Activated CD4-positive, alpha-beta T cell treated with anti-CD3 and anti-CD28 coated beads for 36 hours (primary cell): ENCODE results near the gene ZNF525. TPM values are rescaled to one million over a fixed set of nuclear protein-coding genes. Genes with fewer than 3 reads are reported as not detected.
A peak's percentile ranks its signal among the peaks of the same experiment; 100 is the strongest.
"Not testable (repeated sequence)": the region's sequence is repeated elsewhere in the genome, so short reads cannot be mapped to it uniquely, and the experiment has no call there.

ENCODE experiments used
- ATAC-seq: fragments of 200-7000 bp; cut with Tn5 transposase; one replicate; pipeline ENCODE4 v1.10.0; 2021; ENCODE audit warnings: mild to moderate bottlenecking, moderate library complexity
- CTCF ChIA-PET: fragments of 350-600 bp; sonication (Branson Sonifier 250); formaldehyde crosslinking; loops from one replicate; lab custom pipeline; 2021; ENCODE audit warnings: antibody characterized with exemption; lab: Charles Lee
- POLR2A ChIA-PET: fragments of 350-600 bp; sonication (Branson Sonifier 250); formaldehyde crosslinking; loops from one replicate; lab custom pipeline; 2021; ENCODE audit warnings: antibody characterized with exemption, inconsistent platforms; lab: Charles Lee
- DNase-seq: peaks from one replicate; pipeline ENCODE4 v3.0.0-alpha.2; 2020
- H3K27ac Mint-ChIP-seq: one replicate; pipeline ENCODE4 v1.8.0; 2021; ENCODE audit warnings: mixed read lengths
- H3K27me3 Mint-ChIP-seq: one replicate; pipeline ENCODE4 v1.8.0; 2021; ENCODE audit warnings: mixed read lengths
- H3K36me3 Mint-ChIP-seq: one replicate; pipeline ENCODE4 v1.8.0; 2021; ENCODE audit warnings: low read depth, mixed read lengths
- H3K4me1 Mint-ChIP-seq: one replicate; pipeline ENCODE4 v1.8.0; 2021; ENCODE audit warnings: mixed read lengths
- H3K4me3 Mint-ChIP-seq: one replicate; pipeline ENCODE4 v1.8.0; 2021; ENCODE audit warnings: mild to moderate bottlenecking, moderate library complexity, mixed read lengths
- H3K9me3 Mint-ChIP-seq: one replicate; pipeline ENCODE4 v1.8.0; 2021; ENCODE audit warnings: low read depth, mixed read lengths
- intact Hi-C, 2 experiments: fragments of 100-400 bp; cut with DNase I in 1 of 2; cut with micrococcal nuclease in 1 of 2; formaldehyde crosslinking; loops; one replicate each; pipeline versions ENCODE4 v1.14.2 to v1.15.1; 2022 to 2024; cut with DNase I, micrococcal nuclease
- total RNA-seq, 2 experiments: library from RNA; stranded (reverse); gene quantifications; one replicate each; pipeline ENCODE4 v1.2.3, GENCODE V29; 2021

The ZNF525 gene
- total RNA-seq, 2 experiments from 2014 or later = 21.5 to 27.8 TPM

GRCh38 chr19:53396525-53396868, 31.0 kb downstream of the ZNF525 start:
- intact Hi-C loops = no loop called here
- peak overlapping the region; percentile 84 for H3K4me3 Mint-ChIP-seq
- DNase-seq = no peak
- peaks cover 26% of the 10 kb centered on the region for H3K4me1 Mint-ChIP-seq
- ChIA-PET POLR2A (no interaction called here), CTCF (interaction anchor here (1.5 kb wide), 1 partner anchor 29 kb away, joined by 4 read pairs; no protein-coding TSS in a partner anchor)
- peaks cover 33% of the 10 kb centered on the region for H3K36me3 Mint-ChIP-seq
- H3K9me3 Mint-ChIP-seq = peaks cover 11% of the 10 kb centered on the region
- ATAC-seq = no peak
- no peak overlapping the region for H3K27ac Mint-ChIP-seq
- no peaks in the 10 kb centered on the region for H3K27me3 Mint-ChIP-seq

GRCh38 chr19:53397918-53398317, 32.4 kb downstream of the ZNF525 start:
- H3K36me3 Mint-ChIP-seq = peaks cover 47% of the 10 kb centered on the region

GRCh38 chr19:53409505-53410204, 44.1 kb downstream of the ZNF525 start:
- DNase-seq = no peak
- POLR2A ChIA-PET = no interaction called here
- Mint-ChIP-seq H3K9me3 (peaks cover 60% of the 10 kb centered on the region), H3K36me3 (peaks cover 84% of the 10 kb centered on the region), H3K27me3 (no peaks in the 10 kb centered on the region), H3K4me1 (no peaks in the 10 kb centered on the region), H3K27ac (no peak overlapping the region), H3K4me3 (no peak overlapping the region)
- ATAC-seq = no peak
- intact Hi-C loops = no loop called here
- CTCF ChIA-PET = no interaction called here

More at GRCh38 chr19:53397918-53398317, 32.4 kb downstream of the ZNF525 start:
- H3K27ac Mint-ChIP-seq, H3K4me3 Mint-ChIP-seq, intact Hi-C loops, CTCF ChIA-PET, H3K27me3 Mint-ChIP-seq, POLR2A ChIA-PET, ATAC-seq, DNase-seq: not testable (repeated sequence)
- Mint-ChIP-seq H3K9me3 (peaks cover 15% of the 10 kb centered on the region), H3K4me1 (peaks cover 26% of the 10 kb centered on the region)

DNA sequence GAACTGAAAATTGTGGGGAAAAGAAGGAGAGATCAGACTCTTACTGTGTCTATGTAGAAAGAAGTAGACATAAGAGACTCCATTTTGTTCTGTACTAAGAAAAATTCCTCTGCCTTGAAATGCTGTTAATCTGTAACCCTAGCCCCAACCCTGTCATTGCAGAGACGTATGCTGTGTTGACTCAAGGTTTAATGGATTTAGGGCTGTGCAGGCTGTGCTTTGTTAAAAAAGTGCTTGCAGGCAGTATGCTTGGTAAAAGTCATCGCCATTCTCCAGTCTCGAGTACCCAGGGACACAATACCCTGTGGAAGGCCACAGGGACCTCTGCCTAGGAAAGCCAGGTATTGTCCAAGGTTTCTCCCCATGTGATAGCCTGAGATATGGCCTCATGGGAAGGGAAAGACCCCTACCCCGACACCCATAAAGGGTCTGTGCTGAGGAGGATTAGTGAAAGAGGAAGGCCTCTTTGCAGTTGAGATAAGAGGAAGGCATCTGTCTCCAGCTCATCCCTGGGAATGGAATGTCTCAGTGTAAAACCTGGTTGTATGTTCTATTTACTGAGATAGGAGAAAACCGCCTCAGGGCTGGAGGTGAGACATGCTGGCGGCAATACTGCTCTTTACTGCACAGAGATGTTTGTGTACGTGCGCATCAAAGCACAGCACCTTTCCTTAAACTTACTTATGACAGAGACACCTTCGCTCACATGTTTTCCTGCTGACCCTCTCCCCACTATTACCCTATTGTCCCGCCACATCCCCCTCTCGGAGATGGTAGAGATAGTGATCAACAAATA, 55.2 kb downstream of the ZNF525 start:
- CTCF ChIA-PET, DNase-seq, POLR2A ChIA-PET, intact Hi-C loops, H3K27ac Mint-ChIP-seq, ATAC-seq, H3K4me3 Mint-ChIP-seq, H3K4me1 Mint-ChIP-seq, H3K27me3 Mint-ChIP-seq: not testable (repeated sequence)
- Mint-ChIP-seq H3K9me3 (peaks cover 16% of the 10 kb centered on the region), H3K36me3 (peaks cover 12% of the 10 kb centered on the region)

GRCh38 chr19:53422551-53422950, 57.0 kb downstream of the ZNF525 start:
- Mint-ChIP-seq H3K4me1 (no peaks in the 10 kb centered on the region), H3K4me3 (no peak overlapping the region), H3K27ac (no peak overlapping the region), H3K36me3 (peaks cover 1% of the 10 kb centered on the region), H3K9me3 (peaks cover 8% of the 10 kb centered on the region), H3K27me3 (no peaks in the 10 kb centered on the region)
- CTCF ChIA-PET = no interaction called here
- ATAC-seq (no peak), DNase-seq (no peak)
- POLR2A ChIA-PET = no interaction called here
- intact Hi-C loops = no loop called here

DNA sequence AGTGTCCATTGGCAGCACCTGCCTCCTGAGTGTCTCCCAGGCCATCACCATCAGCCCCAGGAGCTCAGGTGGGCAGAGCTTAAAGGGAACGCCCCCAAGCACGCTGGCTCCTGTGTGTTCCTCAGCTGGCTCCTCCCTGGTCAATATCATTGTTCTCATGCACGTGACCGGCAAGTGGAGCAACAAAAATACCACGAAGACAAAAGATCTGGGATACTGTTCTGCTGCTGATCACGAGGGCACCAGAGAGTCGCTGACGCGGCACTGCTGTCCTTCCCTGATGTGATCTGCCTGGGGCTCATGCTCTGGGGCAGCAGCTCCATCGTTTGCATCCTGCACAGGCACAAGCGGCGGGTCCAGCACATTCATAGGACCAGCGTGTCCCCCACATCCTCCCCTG, 57.6 kb downstream of the ZNF525 start:
- ATAC-seq, intact Hi-C loops, CTCF ChIA-PET: not testable (repeated sequence)

GRCh38 chr19:53423680-53424079, 58.2 kb downstream of the ZNF525 start:
- POLR2A ChIA-PET = not testable (repeated sequence)

More for the DNA sequence above, 57.6 kb downstream of the ZNF525 start:
- DNase-seq, H3K9me3 Mint-ChIP-seq, H3K36me3 Mint-ChIP-seq, H3K4me1 Mint-ChIP-seq, POLR2A ChIA-PET, H3K27me3 Mint-ChIP-seq, H3K4me3 Mint-ChIP-seq, H3K27ac Mint-ChIP-seq: not testable (repeated sequence)

DNA sequence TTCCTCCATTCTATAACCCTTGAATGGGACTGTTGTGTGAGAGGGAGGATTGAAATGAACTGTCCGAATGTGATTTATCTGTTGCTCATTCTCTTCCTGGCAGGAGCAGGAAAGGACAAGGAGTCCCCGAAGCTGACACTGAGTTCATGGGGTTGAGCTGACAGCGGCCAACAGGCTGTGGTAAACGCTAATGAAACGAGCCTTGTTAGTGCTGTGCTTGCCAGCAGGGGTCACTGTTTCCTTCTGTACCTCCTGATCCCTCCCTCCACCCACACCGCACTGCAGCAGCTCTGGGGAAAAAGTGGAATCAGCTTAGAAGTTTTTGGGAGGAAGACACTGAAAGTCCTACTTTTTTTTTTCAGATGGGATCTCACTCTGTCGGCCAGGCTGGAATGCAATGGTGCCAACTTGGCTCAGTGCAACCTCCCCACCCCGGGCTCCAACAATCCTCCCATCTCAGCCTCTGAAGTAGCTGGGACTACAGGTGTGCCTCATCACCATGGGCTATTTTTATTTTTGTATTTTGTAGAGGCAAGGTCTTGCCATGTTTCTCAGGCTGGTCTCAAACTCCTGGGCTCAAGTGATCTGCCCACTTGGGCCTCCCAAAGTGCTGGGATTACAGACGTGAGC, 59.6 kb downstream of the ZNF525 start:
- CTCF ChIA-PET = interaction anchor here (0.6 to 1.4 kb wide), 12 partner anchors 11 to 620 kb away, joined by 3 to 6 read pairs (median 3); no protein-coding TSS in a partner anchor
- peak; percentile 88 for ATAC-seq

More at GRCh38 chr19:53423680-53424079, 58.2 kb downstream of the ZNF525 start:
- H3K27ac Mint-ChIP-seq, intact Hi-C loops, H3K27me3 Mint-ChIP-seq, H3K4me3 Mint-ChIP-seq, H3K9me3 Mint-ChIP-seq, ATAC-seq, H3K36me3 Mint-ChIP-seq, DNase-seq, H3K4me1 Mint-ChIP-seq: not testable (repeated sequence)
- CTCF ChIA-PET = interaction anchor here (0.7 to 1.2 kb wide), 2 partner anchors 31 to 325 kb away, joined by 3 read pairs; no protein-coding TSS in a partner anchor

DNA sequence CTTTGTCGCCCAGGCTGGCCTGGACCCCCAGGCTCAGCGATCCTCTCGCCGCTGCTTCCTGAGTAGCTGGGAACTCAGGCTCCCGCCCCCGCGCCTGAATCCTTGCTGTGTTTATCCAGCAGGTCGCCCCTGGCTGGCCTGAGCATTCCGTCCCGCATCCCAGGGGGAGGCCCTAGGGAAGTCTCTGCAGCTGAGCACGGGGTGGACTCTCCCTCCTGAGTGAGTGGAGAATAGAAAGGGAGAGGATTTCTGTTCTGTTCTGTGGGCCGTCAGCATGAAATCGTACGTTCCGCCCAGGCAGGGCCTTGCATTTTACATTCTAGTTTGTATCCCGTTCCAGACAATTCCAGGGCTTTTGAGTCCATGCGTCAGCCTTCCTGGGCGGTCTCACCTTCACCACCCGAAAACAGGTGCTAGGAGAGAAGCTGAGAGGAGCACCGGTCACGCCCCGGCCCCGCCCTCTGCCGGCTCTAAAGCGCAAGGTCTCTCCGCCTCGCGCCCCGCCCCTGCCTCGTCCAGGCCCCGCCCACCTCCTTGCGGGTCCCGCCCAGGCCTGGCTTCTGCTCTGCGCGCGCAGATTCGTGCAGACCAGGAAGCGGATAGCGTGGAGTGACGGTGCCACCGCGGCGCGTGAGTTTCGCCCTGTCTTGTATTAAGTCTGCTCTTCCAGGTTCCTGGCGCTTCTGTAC, 66.0 kb downstream of the ZNF525 start, which contains the start of gene ZNF761:
Gene ZNF761 (plus strand): TSS at position 586 of the 689 bp plus-strand sequence. CDS start 15,285 bp downstream, outside the sequence.
- Mint-ChIP-seq H3K4me1 (peaks cover 26% of the 10 kb centered on the region), H3K27ac (peak within 1 kb of the TSS; percentile 83), H3K36me3 (peaks cover 36% of the 10 kb centered on the region), H3K27me3 (no peaks in the 10 kb centered on the region), H3K9me3 (peaks cover 14% of the 10 kb centered on the region), H3K4me3 (peak within 1 kb of the TSS; percentile 94)
- ATAC-seq (peak; percentile 99), DNase-seq (peak; percentile 98)
- ChIA-PET POLR2A (interaction anchor here (0.9 kb wide), 1 partner anchor 98 kb away, joined by 3 read pairs; the partner anchor contains the start of gene ZNF845), CTCF (no interaction called here)
- intact Hi-C loops = loop anchor here (1.0 to 5.0 kb wide), 10 partner anchors 35 to 771 kb away; partner anchors contain the start of genes ZNF765 (in 2 of the 2), ZNF813 (in 2 of the 2), RPS9 (in 1 of the 2) and ZNF160 (in 1 of the 2)

More for the DNA sequence above, 59.6 kb downstream of the ZNF525 start:
- Mint-ChIP-seq H3K9me3 (no peaks in the 10 kb centered on the region), H3K4me1 (no peaks in the 10 kb centered on the region), H3K36me3 (no peaks in the 10 kb centered on the region), H3K4me3 (no peak overlapping the region), H3K27ac (no peak overlapping the region), H3K27me3 (no peaks in the 10 kb centered on the region)
- POLR2A ChIA-PET = interaction anchor here (0.6 kb wide), 1 partner anchor 125 kb away, joined by 4 read pairs; no protein-coding TSS in a partner anchor
- intact Hi-C loops = loop anchor here in 1 of 2 experiments (1.0 kb wide), 2 partner anchors 87 to 321 kb away; no protein-coding TSS in a partner anchor
- peak; percentile 84 for DNase-seq

- DNase-seq = peak; percentile 46
- peak overlapping the region; percentile 83 for H3K27ac Mint-ChIP-seq
- H3K4me3 Mint-ChIP-seq = peak overlapping the region; percentile 94
- H3K9me3 Mint-ChIP-seq = peaks cover 14% of the 10 kb centered on the region
- POLR2A ChIA-PET = no interaction called here
- peak; percentile 18 for ATAC-seq
- CTCF ChIA-PET = no interaction called here
- peaks cover 43% of the 10 kb centered on the region for H3K36me3 Mint-ChIP-seq
- H3K4me1 Mint-ChIP-seq = peaks cover 26% of the 10 kb centered on the region
- no peaks in the 10 kb centered on the region for H3K27me3 Mint-ChIP-seq
- intact Hi-C loops = loop anchor here in 1 of 2 experiments (5.0 kb wide), 1 partner anchor 770 kb away; the partner anchor contains the start of gene RPS9
These were observed 66.7 kb downstream of the ZNF525 start for GRCh38 chr19:53432088-53432661.
